HG03558 (cell line): ENCODE results near the gene TNS4.

Experiments
- ATAC-seq: cut with Tn5 transposase; IDR thresholded peaks from one replicate; pipeline ENCODE4 v1.9.1; 2021; ENCODE audit warnings: moderate number of reproducible peaks; ENCODE audit not compliant: unreplicated experiment; ENCODE audit errors: extremely low read depth

Gene TNS4

DNA sequence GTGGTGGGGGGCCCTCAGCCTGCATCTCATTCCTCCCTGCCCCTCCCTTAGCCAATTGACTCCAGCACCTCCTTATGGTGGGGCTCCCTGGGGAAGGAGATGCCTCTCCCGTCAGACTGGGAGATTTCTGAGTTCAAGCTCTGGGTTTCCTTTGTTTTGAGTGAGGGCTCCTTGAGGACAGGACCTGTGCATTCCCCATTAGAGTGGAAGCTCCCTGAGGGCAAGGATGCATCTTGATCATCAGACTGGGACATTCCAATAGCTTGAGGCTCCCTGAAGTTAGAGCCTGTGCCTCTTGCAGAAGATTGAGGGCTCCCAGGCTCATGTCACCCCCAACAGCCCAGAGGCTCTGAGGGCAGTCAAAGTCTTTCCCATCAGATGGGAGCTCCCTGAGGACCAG, 23.6 kb downstream of the TNS4 start:
- ATAC-seq = no peak

DNA sequence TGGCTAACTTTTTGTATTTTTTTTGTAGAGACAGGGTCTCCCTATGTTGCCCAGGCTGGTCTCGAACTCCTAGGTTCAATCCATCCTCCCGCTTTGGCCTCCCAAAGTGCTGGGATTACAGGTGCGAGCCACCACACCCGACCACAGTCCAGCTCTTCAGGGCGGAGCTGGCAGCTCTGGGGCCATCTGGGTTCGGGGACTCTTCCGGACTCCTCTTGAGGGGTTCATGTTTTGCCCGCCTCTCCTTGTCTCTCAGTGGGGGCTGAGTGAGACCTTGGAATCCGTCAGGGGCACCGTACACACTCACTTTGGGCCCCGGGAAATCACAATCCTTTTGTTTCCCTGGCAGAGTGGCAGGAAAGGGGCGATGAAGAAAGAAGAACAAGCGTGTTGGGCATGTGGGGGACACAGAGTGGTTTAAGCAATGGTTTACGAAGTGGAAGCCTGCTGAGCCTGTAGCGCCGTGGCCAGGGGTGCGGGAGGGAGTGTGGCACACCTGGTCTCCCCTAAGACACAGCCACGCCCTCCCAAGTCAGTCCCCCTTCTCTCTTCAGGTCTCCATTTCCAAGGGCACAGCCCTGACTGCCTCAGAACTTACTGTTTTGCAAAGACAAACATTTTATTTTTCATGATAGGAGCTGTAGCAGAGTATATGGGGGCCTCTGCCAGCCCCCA, 26.1 kb downstream of the TNS4 start:
- ATAC-seq = no peak

- ATAC-seq = no peak
Measured at GRCh38 chr17:40474419-40475002, 26.9 kb downstream of the TNS4 start.

DNA sequence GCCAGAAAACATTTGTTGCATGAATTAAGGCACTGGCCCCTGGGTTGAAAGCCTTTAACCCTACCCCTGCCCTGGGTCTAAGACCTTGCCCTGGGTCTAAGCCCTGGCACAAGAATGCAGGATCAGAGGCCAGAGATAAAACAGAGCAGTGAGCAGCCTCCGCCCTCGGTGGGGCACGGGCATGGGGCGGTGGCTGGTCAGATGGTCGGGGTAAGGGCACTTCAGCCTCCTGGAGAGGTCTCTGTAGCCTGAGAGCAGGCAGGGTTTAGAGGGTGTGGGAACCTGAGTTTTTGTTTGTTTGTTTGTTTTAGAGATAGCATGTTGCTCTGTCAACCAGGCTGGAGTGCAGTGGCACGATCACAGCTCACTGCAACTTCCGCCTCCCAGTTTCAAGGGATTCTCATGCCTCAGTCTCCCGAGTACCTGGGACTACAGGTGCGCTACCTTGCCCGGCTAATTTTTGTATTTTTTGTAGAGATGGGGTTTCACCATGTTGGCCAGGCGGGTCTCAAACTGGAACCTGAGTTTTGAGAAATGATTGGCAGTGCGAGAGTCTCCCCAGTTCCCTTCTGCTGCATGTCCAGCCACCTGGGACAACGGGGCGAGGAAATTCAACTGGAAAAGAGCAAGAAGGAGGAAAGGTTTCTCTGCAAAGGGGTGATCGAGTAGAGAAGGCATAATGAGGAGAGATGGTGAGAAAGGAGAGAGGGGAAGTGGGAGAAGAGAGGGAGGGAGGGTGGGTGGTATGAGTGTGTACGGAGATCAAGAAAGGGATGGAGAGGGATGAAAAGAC, 27.7 kb downstream of the TNS4 start:
- ATAC-seq = no peak

DNA sequence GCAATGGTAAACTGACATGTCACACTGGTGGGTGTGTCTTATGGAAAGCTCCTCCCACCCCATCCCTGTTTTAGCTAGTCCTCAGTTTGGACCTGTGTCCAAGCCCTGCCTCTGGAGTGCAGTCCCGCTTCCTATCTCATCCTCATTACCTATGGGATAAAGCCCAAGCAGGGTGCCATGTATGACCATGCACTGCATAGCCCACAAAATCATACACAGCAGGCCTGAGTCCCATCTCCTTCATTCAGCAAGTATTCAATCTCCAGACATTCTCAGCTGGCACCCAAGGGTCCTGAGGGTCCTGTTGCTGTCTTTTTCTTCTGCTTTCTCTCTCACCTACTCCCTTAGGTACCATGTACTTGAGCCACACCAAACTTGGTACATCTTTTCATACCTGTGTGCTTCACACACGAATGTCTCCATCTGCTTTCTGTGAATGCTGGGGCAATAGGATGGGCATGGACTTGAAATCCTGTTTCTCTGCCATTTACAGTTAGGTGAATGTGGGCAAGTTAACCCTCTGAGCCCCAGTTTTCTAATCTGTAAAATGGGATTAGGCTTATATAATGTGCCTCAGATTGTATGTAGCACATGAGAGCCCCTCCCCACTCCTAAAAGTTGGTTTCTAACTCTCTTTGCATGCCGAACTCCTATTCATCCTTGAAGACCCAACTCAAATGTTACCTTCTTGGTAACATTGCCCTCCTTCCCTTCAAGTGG, 28.5 kb downstream of the TNS4 start:
- ATAC-seq = no peak

- ATAC-seq = no peak
Measured at GRCh38 chr17:40471846-40472732, 29.3 kb downstream of the TNS4 start.

- no peak for ATAC-seq
Measured at GRCh38 chr17:40470932-40471828, 30.2 kb downstream of the TNS4 start.

GRCh38 chr17:40469805-40470675, 31.4 kb downstream of the TNS4 start:
- ATAC-seq = no peak

- ATAC-seq = no peak
Measured at GRCh38 chr17:40468560-40468959, 32.9 kb downstream of the TNS4 start.

- ATAC-seq = no peak
Measured at GRCh38 chr17:40467281-40467867, 34.0 kb downstream of the TNS4 start.

DNA sequence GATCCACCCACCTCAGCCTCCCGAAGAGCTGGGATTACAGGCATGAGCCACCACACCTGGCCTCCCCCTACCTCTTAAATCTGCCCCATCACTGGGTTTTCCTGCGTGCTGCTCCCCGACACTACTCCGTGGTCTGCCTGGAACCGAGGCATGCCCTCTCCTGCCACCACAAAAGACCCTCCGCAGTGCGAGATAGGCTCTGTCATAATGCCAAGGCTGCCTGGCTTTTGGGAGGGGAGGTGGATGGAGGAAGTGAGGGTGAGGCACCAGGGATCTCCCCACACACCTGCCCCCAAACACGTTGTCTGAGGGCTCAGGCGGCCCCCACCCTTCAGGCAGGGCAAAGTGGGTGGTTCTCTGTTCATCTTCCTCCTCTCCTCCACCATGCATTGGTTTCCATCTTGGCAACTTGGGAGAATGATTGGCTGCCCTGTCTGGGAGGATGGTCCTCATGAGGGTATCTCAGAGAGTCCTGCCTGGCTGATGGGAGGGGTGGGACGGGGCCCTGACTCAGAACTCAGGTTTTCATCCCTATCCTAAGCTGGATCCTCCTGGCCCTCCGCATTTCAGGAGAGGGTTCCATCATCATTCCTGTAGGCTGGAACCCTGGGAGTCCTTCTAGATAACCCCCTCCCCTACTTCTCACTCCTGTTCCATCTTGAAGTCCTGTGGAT, 35.0 kb downstream of the TNS4 start:
- ATAC-seq = no peak

- no peak for ATAC-seq
Measured at GRCh38 chr17:40464392-40464855, 37.0 kb downstream of the TNS4 start.

GRCh38 chr17:40463122-40463550, 38.3 kb downstream of the TNS4 start:
- ATAC-seq = no peak

GRCh38 chr17:40462343-40463121, 38.9 kb downstream of the TNS4 start:
- ATAC-seq = no peak

GRCh38 chr17:40461732-40462342, 39.6 kb downstream of the TNS4 start:
- ATAC-seq = no peak
